Caco-2 (cell line): ENCODE data around the gene BARX1. TPM values are rescaled to one million over a fixed set of nuclear protein-coding genes. Genes with fewer than 3 reads are reported as not detected.

ENCODE experiments used
- BruUV-seq: library from RNA; stranded (reverse); fragments of 400-500 nt; replicated peaks from 2 replicates; lab custom pipeline; 2021; lab: Mats Ljungman, UMichigan
- CTCF ChIA-PET: fragments of 300-600 bp; sonication (Branson Sonifier 250); formaldehyde crosslinking; loops from one replicate; lab custom pipeline; 2022; ENCODE audit warnings: antibody characterized with exemption; lab: Charles Lee
- POLR2A ChIA-PET: fragments of 300-600 bp; sonication (Branson Sonifier 250); formaldehyde crosslinking; loops from one replicate; lab custom pipeline; 2022; ENCODE audit warnings: antibody characterized with exemption; lab: Charles Lee
- DNase-seq, 2 experiments: peaks; one replicate each; pipeline versions ENCODE4 v3.0.0 to v3.0.0-alpha.2; 2020 to 2022
- H3K27me3 ChIP-seq: replicated peaks from 2 replicates; pipeline ENCODE4 v1.6.0; 2011; ENCODE audit warnings: low read length; ENCODE audit not compliant: control insufficient read depth, insufficient read depth
- H3K36me3 ChIP-seq: 2 replicates; pipeline ENCODE4 v1.5.1; 2011; ENCODE audit warnings: low read length; ENCODE audit not compliant: control insufficient read depth, insufficient read depth
- H3K4me1 ChIP-seq: fragments of 250-450 bp; sonication (Bioruptor Pico); 2 replicates; pipeline ENCODE4 v1.5.1; 2020; ENCODE audit warnings: mild to moderate bottlenecking
- H3K4me3 ChIP-seq: 2 replicates; pipeline ENCODE4 v1.5.1; 2011; ENCODE audit warnings: low read depth, mild to moderate bottlenecking, control low read depth, low read length
- H3K9me3 ChIP-seq: fragments of 250-450 bp; sonication (Bioruptor Pico); 2 replicates; pipeline ENCODE4 v1.5.1; 2020; ENCODE audit warnings: mild to moderate bottlenecking, moderate library complexity
- H3K27ac Mint-ChIP-seq: one replicate; pipeline ENCODE4 v1.8.0; 2022; ENCODE audit warnings: mixed read lengths; ENCODE audit not compliant: unreplicated experiment
- H3K27me3 Mint-ChIP-seq: one replicate; pipeline ENCODE4 v1.8.0; 2022; ENCODE audit warnings: mixed read lengths; ENCODE audit not compliant: insufficient read depth, unreplicated experiment
- H3K36me3 Mint-ChIP-seq: one replicate; pipeline ENCODE4 v1.8.0; 2022; ENCODE audit warnings: mild to moderate bottlenecking, mixed read lengths; ENCODE audit not compliant: insufficient read depth, unreplicated experiment
- H3K4me1 Mint-ChIP-seq: one replicate; pipeline ENCODE4 v1.8.0; 2022; ENCODE audit warnings: low read depth, mixed read lengths; ENCODE audit not compliant: unreplicated experiment
- H3K4me3 Mint-ChIP-seq: one replicate; pipeline ENCODE4 v1.8.0; 2022; ENCODE audit warnings: mild to moderate bottlenecking, moderate library complexity, mixed read lengths; ENCODE audit not compliant: unreplicated experiment
- H3K9me3 Mint-ChIP-seq: one replicate; pipeline ENCODE4 v1.8.0; 2022; ENCODE audit warnings: mixed read lengths; ENCODE audit not compliant: unreplicated experiment
- intact Hi-C: fragments of 100-400 bp; cut with micrococcal nuclease; formaldehyde crosslinking; loops from one replicate; pipeline ENCODE4 v1.10.0; 2022; ENCODE audit not compliant: unreplicated experiment
- total RNA-seq: library from RNA; stranded (reverse); gene quantifications from 2 replicates; pipeline ENCODE4 v1.2.3, GENCODE V29; 2022
- TF ChIP-seq, protein P1 (sequence below), 2 experiments: fragments of 200-600 bp in 1 of 2; IDR thresholded peaks; 1 replicate in 1 of 2; 2 replicates in 1 of 2; pipeline versions ENCODE4 v1.5.1 to v1.8.0; 2011 to 2022; ENCODE audit warnings: antibody characterized with exemption in 1 of 2, control low read depth in 1 of 2, inconsistent platforms in 1 of 2, low read depth in 1 of 2, low read length in 1 of 2, mild to moderate bottlenecking in 1 of 2, moderate library complexity in 1 of 2; ENCODE audit not compliant: insufficient read depth in 1 of 2, severe bottlenecking in 1 of 2, unreplicated experiment in 1 of 2

The BARX1 gene
- total RNA-seq, 1 experiment from 2014 or later, result not detected

DNA sequence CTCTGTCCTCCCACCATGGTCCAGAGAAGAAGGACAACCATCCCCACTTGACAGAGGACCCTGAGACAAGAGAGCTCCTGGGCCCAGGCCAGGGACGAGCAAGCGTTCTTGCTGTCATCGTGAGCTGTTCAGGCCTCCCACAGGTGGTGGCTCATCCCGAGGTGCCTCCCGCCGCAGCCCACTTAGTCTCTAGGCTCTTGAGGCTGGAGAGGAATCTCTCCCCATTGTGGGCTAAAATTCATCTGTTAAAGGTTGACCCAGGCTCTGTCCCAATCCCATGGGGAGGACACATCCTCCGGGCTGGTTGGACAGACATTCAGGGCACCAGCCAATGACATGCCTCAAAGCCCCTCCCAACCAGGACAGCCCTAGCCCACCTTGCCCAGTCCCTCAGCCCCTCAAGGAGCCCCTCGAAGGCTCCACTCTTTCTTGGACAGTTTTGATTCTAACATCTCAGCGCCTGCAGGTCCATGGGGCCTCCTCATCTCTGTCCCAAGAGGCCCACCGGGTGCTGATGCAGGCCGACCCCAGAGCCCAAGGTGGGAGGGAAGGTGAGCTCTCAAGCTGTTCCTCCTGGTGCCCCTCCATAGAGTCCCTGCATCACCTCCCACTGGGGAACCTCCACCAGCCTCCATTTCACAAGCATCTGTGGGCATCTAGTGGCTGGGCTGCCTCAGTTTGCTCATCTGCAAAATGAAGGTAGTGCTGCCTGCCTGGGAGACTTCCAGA lies 52.9 kb downstream of the BARX1 start:
- intact Hi-C loops, result no loop called here
- no peak for DNase-seq
- no peaks in the 10 kb centered on the region for H3K4me1 Mint-ChIP-seq
- no peaks in the 10 kb centered on the region for H3K27me3 Mint-ChIP-seq
- Histone ChIP-seq H3K9me3 (no peaks in the 10 kb centered on the region), H3K4me1 (no peaks in the 10 kb centered on the region), H3K4me3 (no peak overlapping the region), H3K27me3 (no peaks in the 10 kb centered on the region), H3K36me3 (no peaks in the 10 kb centered on the region)
- no peak overlapping the region for H3K27ac Mint-ChIP-seq
- no peak overlapping the region for H3K4me3 Mint-ChIP-seq
- CTCF ChIA-PET, result no interaction called here
- no TSS peak for BruUV-seq
- POLR2A ChIA-PET, result no interaction called here
- no peaks in the 10 kb centered on the region for H3K9me3 Mint-ChIP-seq
- no peaks in the 10 kb centered on the region for H3K36me3 Mint-ChIP-seq
- TF ChIP-seq, protein P1, sequence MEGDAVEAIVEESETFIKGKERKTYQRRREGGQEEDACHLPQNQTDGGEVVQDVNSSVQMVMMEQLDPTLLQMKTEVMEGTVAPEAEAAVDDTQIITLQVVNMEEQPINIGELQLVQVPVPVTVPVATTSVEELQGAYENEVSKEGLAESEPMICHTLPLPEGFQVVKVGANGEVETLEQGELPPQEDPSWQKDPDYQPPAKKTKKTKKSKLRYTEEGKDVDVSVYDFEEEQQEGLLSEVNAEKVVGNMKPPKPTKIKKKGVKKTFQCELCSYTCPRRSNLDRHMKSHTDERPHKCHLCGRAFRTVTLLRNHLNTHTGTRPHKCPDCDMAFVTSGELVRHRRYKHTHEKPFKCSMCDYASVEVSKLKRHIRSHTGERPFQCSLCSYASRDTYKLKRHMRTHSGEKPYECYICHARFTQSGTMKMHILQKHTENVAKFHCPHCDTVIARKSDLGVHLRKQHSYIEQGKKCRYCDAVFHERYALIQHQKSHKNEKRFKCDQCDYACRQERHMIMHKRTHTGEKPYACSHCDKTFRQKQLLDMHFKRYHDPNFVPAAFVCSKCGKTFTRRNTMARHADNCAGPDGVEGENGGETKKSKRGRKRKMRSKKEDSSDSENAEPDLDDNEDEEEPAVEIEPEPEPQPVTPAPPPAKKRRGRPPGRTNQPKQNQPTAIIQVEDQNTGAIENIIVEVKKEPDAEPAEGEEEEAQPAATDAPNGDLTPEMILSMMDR (IDR thresholded peaks at IDR 0.05; ENCODE audit: insufficient read depth in 1 of 2, low read depth in 1 of 2, low read length in 1 of 2, severe bottlenecking in 1 of 2, unreplicated experiment in 1 of 2), result no peak

Other genes with a start within 250 kb of the BARX1 start
- 5.3 and 5.9 TPM in 2 replicates for gene PTPDC1, start 129.1 kb upstream of the BARX1 start, total RNA-seq